Right kidney (tissue), 1 donor: Measurements from ENCODE around the gene ADAR.
A peak's percentile ranks its signal among the peaks of the same experiment; 100 is the strongest.

Experiments used
- DNase-seq: peaks from one replicate; pipeline ENCODE4 v3.0.0-alpha.2; 2016

Gene ADAR

DNA sequence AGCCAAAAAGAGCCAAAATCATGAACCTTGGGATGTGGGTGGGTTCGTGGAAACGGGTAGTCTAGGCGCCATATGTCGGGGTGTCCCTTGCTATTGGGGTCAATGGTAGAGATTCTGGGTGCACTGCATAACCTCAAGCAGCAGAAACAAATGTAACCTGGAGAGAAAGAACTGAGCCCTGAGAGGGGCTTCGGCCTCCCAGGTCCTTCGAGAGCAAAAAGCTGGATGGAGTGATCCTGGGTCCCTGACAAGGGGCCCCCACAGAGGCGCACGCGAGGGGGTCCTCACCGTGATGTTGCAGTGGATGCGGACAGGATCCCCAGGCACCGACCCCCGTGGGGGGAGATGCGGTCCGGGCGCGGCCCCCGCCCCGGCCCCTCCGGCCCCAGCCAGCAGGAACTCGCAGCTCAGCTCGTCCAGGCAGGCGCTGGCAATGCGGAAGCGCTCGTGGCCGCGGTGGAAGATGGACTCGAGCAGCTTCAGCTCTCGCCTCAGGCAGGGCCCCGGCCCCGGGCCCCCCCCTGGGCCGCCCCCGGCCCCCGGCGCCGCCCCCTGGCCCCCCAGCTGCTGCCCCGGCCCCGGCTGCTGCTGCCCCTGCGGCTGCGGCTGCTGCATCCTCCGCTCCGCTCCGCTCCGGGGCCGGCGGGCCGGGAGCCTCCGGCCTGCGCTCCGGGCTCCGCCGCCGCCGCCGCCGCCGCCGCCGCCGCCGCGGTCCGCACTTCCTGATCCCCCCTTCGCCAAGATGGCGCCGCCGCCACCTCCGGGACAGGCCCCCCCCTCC lies 49.9 kb downstream of the ADAR start, which contains the start of gene UBE2Q1:
UBE2Q1 (minus strand) TSS at position 724 of the 781 bp plus-strand sequence; CDS start at position 615, 109 bp downstream.
- DNase-seq: peak; percentile 28

DNA sequence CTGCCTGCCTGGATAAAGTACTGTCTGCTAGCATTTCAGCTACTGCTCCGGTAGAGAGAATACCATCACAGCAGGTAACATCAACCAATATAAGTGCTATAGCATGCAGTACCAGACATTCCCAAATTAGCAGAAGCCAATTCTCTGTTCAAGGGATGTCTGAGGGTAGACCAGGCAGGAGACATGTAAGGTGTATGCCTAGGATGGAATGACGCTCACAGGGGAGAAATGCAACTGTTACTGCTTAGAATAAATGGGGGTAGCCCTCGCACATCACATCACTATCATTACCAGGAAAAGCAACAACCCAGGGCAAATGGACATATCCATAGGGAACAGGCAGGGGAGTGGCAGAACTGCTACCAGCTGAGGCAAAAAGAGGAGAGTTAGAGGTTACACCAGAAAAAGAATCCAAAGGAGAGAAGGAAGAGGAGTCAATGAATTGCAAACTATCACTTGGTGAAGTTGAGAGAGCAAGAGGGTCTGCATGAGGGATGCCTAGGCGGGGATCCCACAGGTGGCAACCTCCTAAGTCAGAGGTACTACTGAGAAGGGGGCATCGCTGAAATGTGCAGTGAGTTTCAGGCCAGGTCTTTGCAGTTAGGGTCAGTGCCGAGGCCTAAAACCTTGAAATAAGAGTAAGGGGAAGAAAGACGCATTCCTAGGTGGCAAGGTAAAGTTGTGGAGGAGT lies 50.6 kb downstream of the ADAR start:
- peak; percentile 7 for DNase-seq

DNA sequence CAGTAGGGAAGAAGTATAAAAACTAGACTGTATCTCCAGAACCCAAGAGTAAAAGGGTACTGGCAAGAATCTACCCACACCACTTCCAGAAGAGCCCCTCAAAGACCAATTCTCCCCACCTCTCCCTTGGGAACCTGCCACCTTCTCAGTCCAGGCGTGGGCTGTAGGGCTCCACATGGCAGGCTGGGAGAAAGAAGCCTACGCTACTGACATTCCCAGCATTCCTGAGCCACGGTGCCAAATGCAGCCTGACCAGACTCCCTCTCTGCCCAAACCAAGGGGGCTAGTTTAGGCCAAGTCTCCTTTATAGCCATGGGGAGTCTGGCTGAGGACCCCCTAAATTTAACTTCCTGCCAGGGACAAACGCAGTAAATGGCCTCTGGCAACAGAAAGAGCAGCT lies 51.6 kb downstream of the ADAR start:
- DNase-seq: no peak

DNA sequence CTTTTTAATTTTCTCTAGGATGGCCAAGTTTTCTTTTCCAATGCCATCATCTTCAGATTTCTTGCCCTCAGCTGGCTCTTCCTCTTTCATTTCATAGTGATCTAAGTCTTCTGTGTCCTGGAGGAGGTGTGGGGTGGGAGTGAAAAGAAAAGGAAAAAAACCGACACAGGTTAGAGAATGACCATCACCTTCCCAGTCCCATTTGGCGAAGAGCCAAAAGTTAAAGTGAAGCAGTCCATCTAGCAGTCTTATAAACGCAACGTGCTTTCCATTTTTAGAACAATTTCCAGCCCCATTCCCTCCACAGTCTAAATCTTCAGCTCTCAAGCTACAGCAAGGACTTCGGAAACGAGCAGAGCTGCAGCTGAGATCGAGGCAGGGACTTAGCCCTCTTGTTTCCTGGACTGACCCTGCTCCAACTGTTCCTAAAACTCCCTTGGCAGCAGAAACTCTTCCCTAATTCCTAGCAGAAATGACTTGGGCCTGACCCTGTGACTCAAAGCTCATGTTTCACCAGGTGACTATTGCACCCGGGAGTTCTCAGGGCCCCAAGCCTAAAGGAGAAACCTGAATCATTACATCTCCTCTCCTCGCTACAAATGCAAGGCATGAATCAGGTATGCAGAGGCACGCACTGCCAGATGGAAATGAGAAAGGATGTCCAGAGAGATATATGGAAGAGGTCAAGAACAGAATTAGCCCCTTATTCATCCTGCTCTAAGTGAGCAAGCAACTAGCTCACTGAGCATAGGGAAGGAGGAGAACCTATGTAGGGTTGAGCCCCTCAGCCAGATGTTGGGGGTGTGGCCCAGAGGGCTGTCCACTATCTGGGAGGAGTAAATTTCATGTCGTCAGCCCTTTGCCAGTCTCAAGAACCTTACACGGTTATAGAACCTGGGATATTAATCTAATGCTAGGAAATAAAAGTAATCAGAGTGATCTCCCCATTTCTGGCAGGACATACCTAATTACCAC lies 54.6 kb downstream of the ADAR start:
- DNase-seq: no peak

DNA sequence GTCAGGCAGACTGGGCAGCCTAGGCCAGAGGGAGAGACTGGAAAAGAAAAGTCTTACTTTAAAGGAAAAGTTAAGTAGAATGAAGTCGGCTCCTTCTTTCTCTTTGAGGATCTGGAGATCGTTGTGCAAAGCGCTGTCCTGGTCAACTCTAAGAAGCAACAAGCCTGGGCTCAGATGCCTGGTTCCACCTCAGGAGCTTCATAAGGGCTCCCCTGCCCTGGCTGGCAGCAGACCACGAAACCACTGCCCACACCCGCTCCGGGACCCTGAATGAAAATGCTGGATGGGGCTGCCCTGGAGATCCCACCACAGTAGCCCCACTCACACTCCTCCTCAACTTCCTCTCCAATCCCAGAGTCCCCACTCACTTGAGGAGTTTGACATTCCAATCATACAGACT lies 56.0 kb downstream of the ADAR start:
- no peak for DNase-seq

DNA sequence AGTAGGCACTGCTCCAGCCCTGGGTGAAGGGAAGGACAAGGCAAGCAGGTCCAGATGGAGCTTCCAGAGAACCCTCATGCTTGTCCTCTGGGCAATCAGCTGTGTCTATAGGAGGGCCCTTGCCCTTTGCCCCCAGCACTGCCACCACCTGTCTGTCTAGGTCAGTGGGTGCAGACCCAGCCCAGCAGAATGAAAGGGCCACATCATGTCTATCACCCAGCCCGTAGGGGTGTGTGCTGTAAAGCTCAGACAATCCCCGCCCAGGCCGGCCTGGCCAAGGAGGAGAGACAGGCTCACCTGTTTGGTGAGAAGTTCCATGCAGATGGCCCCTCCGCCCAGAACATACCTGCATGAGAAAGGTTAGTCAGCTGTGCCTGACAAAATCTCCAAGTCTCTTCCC lies 56.5 kb downstream of the ADAR start:
- DNase-seq: no peak

DNA sequence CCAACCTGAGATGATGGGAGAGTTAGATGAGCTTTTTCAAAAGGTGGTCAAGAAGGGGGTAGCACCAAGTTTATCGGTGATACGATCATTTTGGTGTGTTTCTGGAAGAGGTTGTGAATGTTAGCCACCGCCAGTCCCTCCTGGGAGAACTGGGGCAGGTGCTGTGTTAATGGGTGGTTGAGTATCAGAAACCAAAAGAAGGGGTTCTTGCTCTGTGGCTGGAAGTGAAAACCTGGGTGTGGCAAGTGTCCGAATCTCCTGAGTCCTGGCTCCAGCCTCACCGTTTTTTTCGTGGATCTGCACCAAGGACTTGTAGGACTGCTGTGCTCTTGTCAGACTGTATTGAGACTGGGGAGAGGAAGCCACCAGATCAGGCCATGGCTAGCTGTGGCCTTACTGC lies 57.3 kb downstream of the ADAR start:
- DNase-seq: no peak

DNA sequence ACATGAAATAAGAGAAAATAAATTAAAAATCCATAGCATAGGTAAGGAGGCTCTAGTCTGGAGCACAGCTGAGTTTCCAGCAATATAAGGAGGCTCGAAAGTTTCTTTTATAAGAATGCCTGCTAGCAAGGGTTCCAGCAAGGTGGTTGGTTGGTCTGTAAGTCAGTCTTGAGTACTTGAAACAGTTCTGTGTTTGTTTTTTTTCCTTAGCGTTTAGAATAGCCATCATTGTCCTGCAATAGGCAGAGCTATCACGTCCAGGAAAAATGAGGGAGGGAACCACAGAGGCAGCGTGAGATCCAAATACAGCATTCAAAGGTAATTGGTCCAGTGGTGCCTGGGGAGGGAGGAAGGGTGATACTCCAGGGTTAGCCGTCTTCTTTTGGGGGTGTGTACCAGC lies 57.9 kb downstream of the ADAR start:
- DNase-seq: no peak

DNA sequence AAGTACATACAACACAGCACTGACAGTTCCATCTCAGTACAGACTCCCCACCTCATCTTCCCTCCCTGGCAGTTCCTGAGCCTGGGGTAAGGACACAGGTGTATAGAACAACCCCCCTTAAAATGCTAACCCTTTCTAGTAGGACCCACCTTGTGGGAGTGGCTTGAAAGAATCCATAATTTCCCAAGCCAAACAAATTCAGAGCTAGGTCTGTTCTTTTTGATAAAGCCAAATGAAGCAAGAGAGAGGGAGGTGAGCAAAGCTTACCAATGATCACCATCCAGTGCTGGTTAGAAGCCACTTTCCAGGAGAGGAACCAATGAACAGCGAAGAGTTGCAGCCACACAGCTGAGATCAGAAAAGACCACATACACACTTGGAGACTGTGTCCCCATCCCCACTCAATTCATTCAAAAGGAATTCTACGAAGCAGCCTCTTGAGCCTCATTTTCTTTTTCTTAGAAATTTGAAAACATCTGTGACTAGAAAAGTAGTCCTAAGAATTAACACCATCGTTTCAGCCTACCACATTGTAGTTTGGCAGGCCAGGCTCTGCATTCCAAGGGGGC lies 58.7 kb downstream of the ADAR start:
- no peak for DNase-seq

DNA sequence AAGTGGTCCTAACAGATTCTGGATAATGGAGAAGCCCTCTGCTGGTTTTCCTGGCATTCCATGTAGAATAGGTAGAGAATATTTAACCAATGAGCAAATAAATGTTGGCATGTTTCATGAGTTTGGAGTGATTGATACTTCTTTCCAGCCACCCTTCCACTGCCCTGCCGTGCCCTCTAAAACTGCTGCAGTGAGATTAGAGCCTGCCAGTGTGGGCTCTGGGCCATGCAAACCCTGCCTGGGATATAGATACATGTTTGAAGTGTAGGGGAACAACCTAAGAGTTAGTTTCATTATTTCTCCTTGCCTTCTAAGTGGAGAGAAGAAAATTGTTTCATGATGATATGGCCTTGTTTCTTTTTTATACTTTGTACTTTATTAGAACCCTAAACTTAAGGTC lies 60.0 kb downstream of the ADAR start:
- no peak for DNase-seq

DNA sequence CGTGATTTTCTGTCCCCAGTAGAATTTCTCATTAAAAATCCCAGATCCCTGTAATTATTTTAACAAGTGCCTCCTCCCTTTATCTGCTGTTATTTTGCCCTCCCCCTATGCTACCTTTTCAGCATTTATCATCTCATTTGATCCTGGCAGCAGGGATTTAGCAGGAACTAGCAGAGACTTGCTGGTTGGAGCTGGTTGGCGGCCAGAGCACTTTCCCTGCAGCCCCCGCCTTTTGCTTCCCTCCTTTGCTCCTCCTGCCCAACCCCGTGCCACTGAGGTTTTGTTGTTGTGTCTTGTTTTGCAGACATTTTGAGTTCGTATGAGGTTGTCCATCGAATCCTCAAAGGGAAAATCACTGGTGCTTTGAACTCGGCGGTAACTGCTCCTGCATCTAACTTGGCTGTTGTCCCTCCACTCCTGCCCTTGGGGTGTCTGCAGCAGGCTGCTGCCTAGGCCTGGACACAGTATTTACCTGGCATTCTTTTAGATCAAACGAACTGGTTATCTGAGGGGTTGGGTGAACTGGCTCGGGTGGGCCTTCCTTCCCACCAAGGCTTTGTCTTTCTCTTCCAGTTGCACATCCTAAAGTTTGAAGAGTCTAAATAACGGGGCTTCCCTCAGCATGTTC lies 60.8 kb downstream of the ADAR start:
- DNase-seq: no peak

DNA sequence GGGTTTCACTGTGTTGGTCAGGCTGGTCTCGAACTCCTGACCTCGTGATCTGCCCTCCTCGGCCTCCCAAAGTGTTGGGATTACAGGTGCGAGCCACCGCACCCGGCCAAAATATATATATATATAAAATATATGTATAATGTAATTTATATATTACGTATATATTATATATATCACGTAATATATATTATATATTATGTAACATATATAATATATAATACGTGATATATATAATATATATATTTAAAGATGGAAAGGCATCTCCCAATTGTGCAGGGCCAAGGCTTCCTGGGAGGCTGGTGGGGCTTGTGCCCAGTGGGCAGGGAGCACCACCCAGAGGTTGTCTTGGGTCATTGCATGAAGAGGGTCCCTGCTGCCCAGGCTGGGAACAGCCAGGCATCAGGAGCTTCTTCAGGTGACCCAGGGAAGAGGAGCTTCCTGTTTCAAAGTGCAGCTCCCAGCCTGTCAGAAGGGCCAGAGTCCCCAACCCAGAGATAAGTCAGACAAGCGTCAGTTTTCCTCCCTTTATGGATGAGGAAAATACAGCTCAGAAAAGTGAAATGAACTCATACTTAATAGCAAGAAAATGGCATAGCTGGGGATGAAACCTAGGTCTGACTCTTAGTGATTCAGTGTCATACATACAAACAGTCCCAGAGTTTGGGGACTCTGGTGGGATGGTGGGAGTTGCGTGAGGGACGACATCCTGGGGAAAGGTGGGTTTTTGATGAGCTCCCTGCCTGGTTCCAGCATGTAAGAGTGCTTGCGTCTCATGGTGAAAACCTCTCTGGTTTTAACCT lies 61.5 kb downstream of the ADAR start:
- no peak for DNase-seq

DNA sequence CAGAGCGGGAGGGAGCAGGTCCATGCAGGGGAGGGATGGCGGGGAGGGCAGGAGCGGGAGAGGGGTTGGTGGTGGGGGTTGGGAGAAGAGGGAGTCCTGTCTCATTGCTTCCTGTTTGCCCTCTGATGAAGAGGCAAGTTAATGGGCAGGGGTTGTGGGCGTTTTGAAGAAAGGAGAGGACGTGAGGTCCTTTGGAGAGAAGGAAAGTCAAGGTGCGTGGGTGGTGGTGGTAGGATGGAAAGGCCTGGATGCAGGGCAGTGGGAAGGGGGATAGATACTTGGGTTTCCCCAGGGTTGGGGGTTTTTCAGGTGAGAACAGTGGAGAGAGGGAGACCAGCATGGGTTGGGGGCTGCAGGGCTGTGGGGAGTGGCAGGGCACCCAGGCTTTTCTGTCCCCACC lies 66.8 kb downstream of the ADAR start:
- DNase-seq: no peak

DNA sequence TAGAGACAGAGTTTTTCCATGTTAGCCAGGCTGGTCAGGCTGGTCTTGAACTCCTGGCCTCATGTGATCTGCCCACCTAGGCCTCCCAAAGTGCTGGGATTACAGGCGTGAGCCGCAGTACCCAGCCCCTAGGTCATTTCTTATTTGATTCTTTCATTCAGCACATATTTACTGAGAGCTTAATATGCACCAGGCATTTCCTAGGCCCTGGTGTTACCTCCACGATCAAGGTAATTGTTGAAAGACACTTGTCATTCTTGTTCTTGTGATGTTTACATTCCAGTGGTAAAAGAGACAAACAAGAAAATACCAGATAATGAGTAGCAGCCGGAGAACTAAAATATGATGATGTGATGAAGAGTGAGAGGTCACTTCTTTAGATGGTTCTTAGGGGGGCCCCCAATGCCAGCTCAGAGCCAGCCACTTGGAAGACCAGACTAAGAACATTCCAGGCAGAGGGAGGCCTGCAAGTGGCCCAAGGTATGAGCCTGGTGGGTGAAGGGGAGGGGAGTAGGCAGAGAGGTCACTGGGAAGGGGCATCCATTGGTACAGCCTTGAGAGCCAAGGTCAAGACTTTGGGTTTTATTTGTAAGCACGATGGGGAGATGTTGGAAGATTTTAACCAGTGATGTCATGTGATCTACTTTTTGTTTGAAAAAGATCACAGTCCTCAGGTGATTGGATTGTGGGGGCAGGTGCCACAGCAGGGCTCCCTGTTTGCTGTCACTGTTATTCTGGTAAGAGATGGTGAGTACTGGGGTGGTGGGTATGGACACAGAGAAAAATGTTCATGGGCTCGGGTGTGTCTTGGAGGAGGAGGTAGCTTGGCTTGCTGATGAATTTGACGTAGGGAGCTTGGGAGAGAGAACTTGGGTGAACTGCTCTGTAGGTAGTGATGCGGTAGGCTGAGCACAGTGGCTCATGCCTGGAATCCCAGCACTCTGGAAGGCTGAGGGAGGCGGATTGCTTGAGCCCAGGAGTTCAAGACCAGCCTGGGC lies 68.2 kb downstream of the ADAR start:
- no peak for DNase-seq

DNA sequence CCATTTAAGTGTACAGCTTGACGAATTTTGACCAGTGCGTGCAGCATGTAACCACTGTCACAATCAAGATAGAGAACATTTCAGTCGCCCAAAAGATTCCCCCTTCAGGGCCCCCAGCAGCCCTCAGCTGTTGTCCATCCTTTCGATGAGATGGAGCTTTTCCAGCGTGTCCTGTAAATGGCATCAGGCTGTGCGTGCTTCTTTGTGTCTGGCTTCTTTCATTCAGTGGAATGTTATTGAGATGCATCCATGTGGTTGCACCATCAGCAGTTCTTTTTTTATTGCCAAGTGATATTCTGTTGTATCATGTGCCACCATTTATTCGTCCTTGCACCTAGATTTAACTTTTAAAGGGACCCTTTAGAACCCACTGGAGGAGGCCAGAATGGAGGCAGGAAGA lies 71.4 kb downstream of the ADAR start:
- DNase-seq: no peak

DNA sequence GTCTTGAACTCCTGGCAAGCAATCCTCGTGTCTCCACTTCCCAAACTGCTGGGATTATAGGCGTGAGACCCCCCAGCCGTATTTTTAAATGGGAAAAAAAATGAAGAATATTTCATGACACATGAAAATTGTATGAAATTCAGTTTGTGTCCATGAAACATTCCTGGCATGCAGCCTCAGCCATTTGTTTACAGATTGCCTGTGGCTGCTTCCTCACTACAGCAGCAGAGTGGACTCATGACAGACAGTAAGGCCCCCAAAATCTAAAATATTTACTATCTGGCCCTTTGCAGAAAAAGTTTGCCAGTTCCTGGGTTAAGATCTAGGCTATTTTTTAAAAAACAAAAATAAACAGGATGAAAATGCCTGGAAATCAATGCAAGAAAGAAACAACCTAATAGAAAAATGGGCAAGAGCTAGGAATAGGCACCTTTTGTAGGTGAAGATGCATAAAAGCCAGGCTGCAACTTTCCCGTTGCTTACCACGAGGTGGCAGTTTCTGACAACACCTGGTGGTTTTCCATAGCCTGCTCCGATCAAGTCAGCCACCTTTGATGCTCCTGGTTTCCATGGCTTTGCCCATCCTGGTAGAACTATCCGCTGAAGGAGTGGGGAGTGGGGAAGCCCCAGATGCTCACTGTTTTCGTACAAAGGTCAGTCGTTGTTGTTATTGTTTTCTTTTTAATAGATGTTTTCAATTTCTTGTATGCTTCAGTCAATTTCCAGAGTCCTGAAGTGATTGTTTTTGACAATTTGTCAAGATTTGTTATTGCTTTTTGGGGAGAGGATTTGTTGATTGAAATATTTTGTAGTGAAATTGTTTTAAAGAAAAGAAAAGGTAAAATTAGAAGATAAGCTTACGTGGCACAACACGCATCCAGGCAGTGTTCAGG lies 73.8 kb downstream of the ADAR start:
- DNase-seq: no peak
